ENCODE data around the gene PCDHA1.

- no peak for TF ChIP-seq POLR2A (IDR thresholded peaks at IDR 0.05)
- no peak for TF ChIP-seq CTCF (IDR thresholded peaks at IDR 0.05 in 8 of 11, conservative IDR thresholded peaks at IDR 0.05 in 3 of 11)
These were observed 44.0 kb upstream of the PCDHA1 start for GRCh38 chr5:140741967-140742366.

Data from spleen (tissue), 7 donors.